Activated T-helper 1 cell treated with anti-CD3 and anti-CD28 coated beads, Interleukin-12 subunit alpha, Interleukin-12 subunit beta, Interleukin-2, Interleukin-4 antibody, amounts not matched to agents 30 ng/mL and 10 ng/mL and 1 ng/mL, durations not matched to agents 14 hours and 24 hours and 36 hours (primary cell): ENCODE measurements around the gene DNMT1. TPM values are rescaled to one million over a fixed set of nuclear protein-coding genes. Genes with fewer than 3 reads are reported as not detected.

Source experiments
- DNase-seq: peaks from one replicate; pipeline ENCODE4 v3.0.0; 2021; ENCODE audit warnings: low spot score
- H3K27ac Mint-ChIP-seq: one replicate; pipeline ENCODE4 v1.8.0; 2021; ENCODE audit warnings: mild to moderate bottlenecking, mixed read lengths
- H3K27me3 Mint-ChIP-seq: one replicate; pipeline ENCODE4 v1.8.0; 2022; ENCODE audit warnings: mild to moderate bottlenecking, moderate library complexity, mixed read lengths; ENCODE audit not compliant: insufficient read depth
- H3K36me3 Mint-ChIP-seq: one replicate; pipeline ENCODE4 v1.8.0; 2021; ENCODE audit warnings: low read depth, mixed read lengths
- H3K4me1 Mint-ChIP-seq: one replicate; pipeline ENCODE4 v1.8.0; 2021; ENCODE audit warnings: low read depth, mixed read lengths
- H3K4me3 Mint-ChIP-seq: one replicate; pipeline ENCODE4 v1.8.0; 2021; ENCODE audit warnings: mild to moderate bottlenecking, moderate library complexity, mixed read lengths
- H3K9me3 Mint-ChIP-seq: one replicate; pipeline ENCODE4 v1.8.0; 2021; ENCODE audit warnings: mixed read lengths
- intact Hi-C: fragments of 100-400 bp; cut with micrococcal nuclease; formaldehyde crosslinking; loops from one replicate; pipeline ENCODE4 v1.15.1; 2024
- total RNA-seq: library from RNA; stranded (reverse); gene quantifications from 2 replicates; pipeline ENCODE4 v1.2.3, GENCODE V29; 2022

The DNMT1 gene
- total RNA-seq, 1 donor from 2014 or later = 425 TPM

DNA sequence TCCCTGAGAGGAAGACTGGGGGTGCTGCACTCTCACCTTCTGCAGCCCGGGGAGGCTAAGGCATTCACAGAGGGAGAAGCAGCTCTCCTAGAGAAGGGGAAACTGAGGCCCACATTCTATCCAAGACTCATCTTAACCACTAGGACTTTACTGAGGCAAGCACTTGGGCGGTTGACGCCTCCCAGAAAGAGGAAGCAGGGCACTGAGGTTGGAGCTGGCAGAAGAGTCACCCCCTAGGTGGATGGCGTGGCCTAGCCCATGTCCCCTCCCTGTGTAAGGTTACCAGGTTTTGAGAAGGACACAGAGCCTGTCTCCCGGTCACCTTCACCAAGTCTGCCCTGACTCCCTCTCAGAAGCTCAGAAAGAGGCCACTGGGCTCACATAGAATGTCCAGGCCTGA is 33.6 kb upstream of the DNMT1 start:
- intact Hi-C loops = no loop called here

GRCh38 chr19:10227026-10227971 is 32.5 kb upstream of the DNMT1 start:
- peaks cover 3% of the 10 kb centered on the region for H3K36me3 Mint-ChIP-seq
- H3K4me1 Mint-ChIP-seq = peaks cover 20% of the 10 kb centered on the region
- peaks cover 2% of the 10 kb centered on the region for H3K27me3 Mint-ChIP-seq
- no peaks in the 10 kb centered on the region for H3K9me3 Mint-ChIP-seq
- no peak overlapping the region for H3K4me3 Mint-ChIP-seq
- intact Hi-C loops = no loop called here
- no peak overlapping the region for H3K27ac Mint-ChIP-seq
- DNase-seq = no peak

More for the DNA sequence above, 33.6 kb upstream of the DNMT1 start:
- no peak for DNase-seq
- H3K4me1 Mint-ChIP-seq = peaks cover 20% of the 10 kb centered on the region
- H3K27ac Mint-ChIP-seq = no peak overlapping the region
- H3K36me3 Mint-ChIP-seq = peaks cover 3% of the 10 kb centered on the region
- H3K4me3 Mint-ChIP-seq = no peak overlapping the region
- peaks cover 5% of the 10 kb centered on the region for H3K27me3 Mint-ChIP-seq
- H3K9me3 Mint-ChIP-seq = no peaks in the 10 kb centered on the region

- Mint-ChIP-seq H3K27me3 (no peaks in the 10 kb centered on the region), H3K36me3 (peaks cover 3% of the 10 kb centered on the region), H3K4me1 (peaks cover 20% of the 10 kb centered on the region), H3K9me3 (no peaks in the 10 kb centered on the region), H3K27ac (no peak overlapping the region), H3K4me3 (no peak overlapping the region)
- no peak for DNase-seq
- intact Hi-C loops = no loop called here
Measured at GRCh38 chr19:10226376-10227025, 31.7 kb upstream of the DNMT1 start.

- no peaks in the 10 kb centered on the region for H3K9me3 Mint-ChIP-seq
- no peak overlapping the region for H3K27ac Mint-ChIP-seq
- intact Hi-C loops = no loop called here
- no peak for DNase-seq
- H3K4me1 Mint-ChIP-seq = peaks cover 20% of the 10 kb centered on the region
- H3K4me3 Mint-ChIP-seq = no peak overlapping the region
- H3K27me3 Mint-ChIP-seq = no peaks in the 10 kb centered on the region
- H3K36me3 Mint-ChIP-seq = peaks cover 3% of the 10 kb centered on the region
Measured at GRCh38 chr19:10226021-10226375, 31.2 kb upstream of the DNMT1 start.

DNA sequence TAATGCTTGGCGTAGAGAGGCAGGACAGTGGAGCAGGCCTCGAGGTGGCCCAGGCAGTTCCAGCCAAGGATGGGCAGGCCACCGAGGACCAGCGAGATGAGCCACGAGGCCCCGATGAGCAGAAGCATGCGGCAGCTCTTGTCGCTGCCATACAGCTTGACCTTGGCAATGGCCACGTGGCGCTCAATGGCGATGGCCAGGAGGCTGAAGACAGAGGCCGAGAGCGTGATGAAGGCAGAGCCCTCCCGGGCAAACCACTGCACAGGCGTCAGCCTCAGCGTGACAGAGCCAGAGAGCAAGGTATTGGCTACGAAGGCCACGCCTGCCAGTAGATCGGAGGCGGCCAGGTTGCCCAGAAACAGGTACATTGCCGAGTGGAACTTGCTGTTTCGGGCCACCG is 29.6 kb upstream of the DNMT1 start:
- no peak for DNase-seq
- H3K36me3 Mint-ChIP-seq = peaks cover 3% of the 10 kb centered on the region
- intact Hi-C loops = no loop called here
- H3K27ac Mint-ChIP-seq = no peak overlapping the region
- H3K9me3 Mint-ChIP-seq = no peaks in the 10 kb centered on the region
- H3K4me1 Mint-ChIP-seq = peaks cover 14% of the 10 kb centered on the region
- no peaks in the 10 kb centered on the region for H3K27me3 Mint-ChIP-seq
- H3K4me3 Mint-ChIP-seq = no peak overlapping the region

DNA sequence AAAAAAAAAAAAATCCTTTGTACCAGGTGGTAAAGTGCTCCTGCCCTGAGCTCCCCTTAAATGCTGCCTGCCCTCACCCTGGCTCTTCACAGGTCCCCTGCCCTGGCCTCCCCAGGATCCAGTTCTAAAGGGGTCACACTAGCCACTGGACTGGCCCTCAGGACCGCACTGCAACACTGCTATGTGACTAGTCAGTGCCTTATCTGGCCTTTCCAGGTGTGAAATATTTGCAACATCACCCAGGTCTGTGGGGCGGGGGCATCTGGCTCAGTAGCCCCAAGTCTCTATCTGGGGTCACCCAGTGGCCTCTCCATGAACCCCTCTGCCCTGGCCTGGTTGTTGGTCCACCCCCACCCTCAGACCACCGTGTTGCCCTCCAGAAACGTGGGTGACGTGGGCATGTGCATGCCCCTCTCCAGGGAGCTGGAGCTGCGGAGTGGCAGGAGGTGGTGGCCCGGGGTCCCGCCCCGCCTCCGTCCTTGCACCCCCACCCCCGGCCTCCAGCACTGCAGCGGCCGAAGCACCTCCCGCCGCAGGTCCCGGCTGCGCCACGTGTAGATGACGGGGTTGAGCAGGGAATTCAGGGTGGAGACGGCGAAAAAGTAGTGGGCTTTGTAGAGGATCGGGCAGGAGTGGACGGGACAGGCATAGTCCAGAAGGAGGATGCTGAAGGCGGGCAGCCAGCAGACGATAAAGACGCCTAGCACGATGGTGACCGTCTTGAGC is 28.9 kb upstream of the DNMT1 start:
- H3K9me3 Mint-ChIP-seq = no peaks in the 10 kb centered on the region
- no peak overlapping the region for H3K27ac Mint-ChIP-seq
- H3K27me3 Mint-ChIP-seq = no peaks in the 10 kb centered on the region
- H3K36me3 Mint-ChIP-seq = peaks cover 3% of the 10 kb centered on the region
- H3K4me3 Mint-ChIP-seq = no peak overlapping the region
- DNase-seq = no peak
- H3K4me1 Mint-ChIP-seq = peaks cover 12% of the 10 kb centered on the region
- intact Hi-C loops = no loop called here

DNA sequence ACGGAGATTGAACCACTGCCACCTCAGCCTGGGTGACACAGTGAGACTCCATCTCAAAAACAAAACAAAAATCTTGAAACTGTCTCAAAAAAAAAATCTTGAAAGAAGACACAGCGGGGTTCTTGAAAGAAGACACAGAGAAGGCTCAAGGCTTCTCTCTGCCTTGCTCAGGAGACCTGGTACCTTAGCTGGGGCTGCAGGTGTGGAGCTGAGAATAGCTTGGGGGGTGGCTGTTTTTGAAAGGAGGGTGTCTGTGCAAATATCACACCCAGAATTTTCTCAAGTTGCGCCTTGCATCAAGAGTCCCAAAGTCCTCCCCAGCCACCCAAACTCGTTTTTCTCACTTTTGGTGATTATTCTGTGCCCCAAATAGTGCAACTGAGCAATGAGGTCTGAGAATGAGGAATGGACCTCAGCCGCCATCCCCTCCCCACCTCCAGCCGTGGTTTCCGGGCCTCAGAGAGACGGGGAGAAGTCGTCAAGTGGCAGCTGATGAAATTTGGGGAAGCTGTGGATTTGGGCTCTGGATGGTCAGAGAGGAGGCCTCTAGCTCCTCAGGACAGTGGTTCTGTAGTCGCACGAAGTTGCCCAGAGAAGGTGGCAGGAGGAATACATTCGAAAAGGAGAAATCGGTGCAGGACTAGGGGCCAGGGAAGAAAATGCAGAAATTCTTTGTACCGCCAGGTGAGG is 27.6 kb upstream of the DNMT1 start:
- no peak overlapping the region for H3K27ac Mint-ChIP-seq
- H3K4me3 Mint-ChIP-seq = no peak overlapping the region
- intact Hi-C loops = no loop called here
- no peaks in the 10 kb centered on the region for H3K9me3 Mint-ChIP-seq
- H3K36me3 Mint-ChIP-seq = peaks cover 3% of the 10 kb centered on the region
- peaks cover 9% of the 10 kb centered on the region for H3K4me1 Mint-ChIP-seq
- no peak for DNase-seq
- no peaks in the 10 kb centered on the region for H3K27me3 Mint-ChIP-seq

GRCh38 chr19:10220695-10221094 is 25.9 kb upstream of the DNMT1 start:
- H3K27ac Mint-ChIP-seq = no peak overlapping the region
- H3K4me3 Mint-ChIP-seq = no peak overlapping the region
- intact Hi-C loops = no loop called here
- H3K36me3 Mint-ChIP-seq = peaks cover 3% of the 10 kb centered on the region
- H3K9me3 Mint-ChIP-seq = no peaks in the 10 kb centered on the region
- peaks cover 4% of the 10 kb centered on the region for H3K4me1 Mint-ChIP-seq
- DNase-seq = no peak
- H3K27me3 Mint-ChIP-seq = no peaks in the 10 kb centered on the region

- no peak overlapping the region for H3K4me3 Mint-ChIP-seq
- peaks cover 3% of the 10 kb centered on the region for H3K36me3 Mint-ChIP-seq
- no peak overlapping the region for H3K27ac Mint-ChIP-seq
- intact Hi-C loops = loop anchor here (1.0 kb wide), 1 partner anchor 31 kb away; no protein-coding TSS in a partner anchor
- no peaks in the 10 kb centered on the region for H3K9me3 Mint-ChIP-seq
- peak; percentile 22 for DNase-seq
- H3K27me3 Mint-ChIP-seq = no peaks in the 10 kb centered on the region
- H3K4me1 Mint-ChIP-seq = peaks cover 4% of the 10 kb centered on the region
Measured at GRCh38 chr19:10219678-10220077, 24.9 kb upstream of the DNMT1 start.

DNA sequence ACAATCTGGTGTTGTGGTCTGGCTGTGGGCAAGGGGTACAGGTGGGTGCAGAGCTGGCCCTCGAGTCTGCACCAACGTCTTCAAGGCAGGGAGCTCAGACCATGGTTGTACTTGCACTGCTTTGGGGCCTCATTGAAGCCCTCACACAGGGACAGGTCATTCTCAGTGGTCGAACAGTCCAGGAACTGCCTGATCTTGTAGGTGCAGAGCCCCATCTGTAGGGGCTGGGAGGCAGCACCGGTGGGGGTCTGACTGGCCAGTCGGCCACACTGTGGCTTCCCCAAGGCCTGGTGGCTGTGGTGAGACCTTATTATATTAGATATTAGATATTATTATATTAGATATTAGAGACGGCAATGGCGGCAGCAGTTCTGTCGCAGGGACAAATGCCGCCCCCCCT is 22.3 kb upstream of the DNMT1 start:
- no peak overlapping the region for H3K4me3 Mint-ChIP-seq
- intact Hi-C loops = no loop called here

DNA sequence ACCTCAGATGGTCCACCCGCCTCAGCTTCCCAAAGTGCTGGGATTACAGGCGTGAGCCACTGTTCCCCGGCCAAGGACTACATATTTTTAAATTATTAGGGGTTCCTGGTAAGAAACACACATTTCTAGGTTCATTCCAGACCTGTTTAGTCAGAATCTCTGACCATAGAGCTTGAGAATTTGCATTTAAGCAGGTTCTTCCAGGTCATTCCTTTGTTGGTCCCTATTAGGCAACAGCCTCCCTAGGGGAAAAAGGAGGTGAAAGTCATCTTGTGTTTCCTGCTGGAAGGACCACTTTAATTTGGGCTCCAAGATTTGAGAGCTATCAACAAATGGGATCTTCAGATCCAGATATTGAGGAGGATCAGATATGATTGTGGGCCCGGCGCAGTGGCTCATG is 20.0 kb upstream of the DNMT1 start:
- no peak overlapping the region for H3K4me3 Mint-ChIP-seq
- no peaks in the 10 kb centered on the region for H3K9me3 Mint-ChIP-seq
- intact Hi-C loops = no loop called here

More for the DNA sequence above, 22.3 kb upstream of the DNMT1 start:
- Mint-ChIP-seq H3K4me1 (peaks cover 4% of the 10 kb centered on the region), H3K9me3 (no peaks in the 10 kb centered on the region), H3K27me3 (no peaks in the 10 kb centered on the region), H3K27ac (no peak overlapping the region), H3K36me3 (no peaks in the 10 kb centered on the region)
- no peak for DNase-seq

GRCh38 chr19:10211691-10212090 is 16.9 kb upstream of the DNMT1 start:
- Mint-ChIP-seq H3K4me1 (no peaks in the 10 kb centered on the region), H3K9me3 (peaks cover 4% of the 10 kb centered on the region), H3K27ac (no peak overlapping the region), H3K36me3 (no peaks in the 10 kb centered on the region), H3K27me3 (no peaks in the 10 kb centered on the region), H3K4me3 (no peak overlapping the region)
- DNase-seq = no peak
- intact Hi-C loops = no loop called here

More for the DNA sequence above, 20.0 kb upstream of the DNMT1 start:
- DNase-seq = no peak
- Mint-ChIP-seq H3K27me3 (no peaks in the 10 kb centered on the region), H3K27ac (no peak overlapping the region), H3K36me3 (no peaks in the 10 kb centered on the region), H3K4me1 (peaks cover 4% of the 10 kb centered on the region)
